Heart left ventricle (tissue), 16 donors: ENCODE measurements around the gene NBL1. TPM values are rescaled to one million over a fixed set of nuclear protein-coding genes. Genes with fewer than 3 reads are reported as not detected.

Experiments
- ATAC-seq, 4 donors: fragments of 200-7000 bp; cut with Tn5 transposase; one replicate each; pipeline ENCODE4 v1.9.1; 2020 to 2022; ENCODE audit warnings: moderate library complexity in 4 of 4, mild to moderate bottlenecking in 3 of 4, moderate number of reproducible peaks in 1 of 4
- DNase-seq, 5 donors: peaks; one replicate each; pipeline ENCODE4 v3.0.0-alpha.2; 2020
- H3K27ac ChIP-seq, 12 donors: fragments of 200-600 bp; sonication (generic) in 4 of 12; one replicate each; pipeline versions ENCODE4 v1.5.0 to v1.8.0; 2016 to 2022; ENCODE audit warnings: mild to moderate bottlenecking in 2 of 12
- H3K27me3 ChIP-seq, 9 donors: fragments of 200-600 bp; sonication (generic) in 2 of 9; one replicate each; pipeline versions ENCODE4 v1.5.1 to v1.8.0; 2016 to 2022; ENCODE audit warnings: mild to moderate bottlenecking in 3 of 9
- H3K36me3 ChIP-seq, 9 donors: fragments of 200-600 bp; sonication (generic) in 2 of 9; one replicate each; pipeline versions ENCODE4 v1.5.0 to v1.8.0; 2018 to 2022; ENCODE audit warnings: mild to moderate bottlenecking in 2 of 9
- H3K4me1 ChIP-seq, 12 donors: fragments of 200-600 bp; sonication (generic) in 4 of 12; one replicate each; pipeline versions ENCODE4 v1.5.0 to v1.8.0; 2016 to 2022; ENCODE audit warnings: mild to moderate bottlenecking in 3 of 12
- H3K4me3 ChIP-seq, 12 donors: fragments of 200-600 bp; sonication (generic) in 4 of 12; one replicate each; pipeline versions ENCODE4 v1.5.0 to v1.8.0; 2017 to 2022; ENCODE audit warnings: mild to moderate bottlenecking in 9 of 12, moderate library complexity in 4 of 12
- H3K9me3 ChIP-seq, 12 donors: fragments of 200-600 bp; sonication (generic) in 4 of 12; one replicate each; pipeline versions ENCODE4 v1.5.0 to v1.8.0; 2016 to 2022; ENCODE audit warnings: mild to moderate bottlenecking in 1 of 12
- POLR2A ChIP-seq, 2 donors: fragments of 450-650 bp; IDR thresholded peaks; one replicate each; pipeline ENCODE4 v1.6.1; 2017; ENCODE audit warnings: antibody characterized with exemption in 2 of 2, mild to moderate bottlenecking in 2 of 2, moderate library complexity in 2 of 2
- WGBS, 4 donors: extraction: QIAGEN DNeasy Blood & Tissue Kit in 2 of 4; methylation state at CpG; one replicate each; pipeline versions ENCODE4 v1.1.5 to v1.1.7; 2013 to 2018; 5-methylcytosine and 5-hydroxymethylcytosine counted together
- intact Hi-C, 10 donors: fragments of 100-400 bp; cut with DNase I; formaldehyde crosslinking; loops; one replicate each; pipeline versions ENCODE4 v1.11.1 to v1.14.2; 2022
- long read RNA-seq, 3 donors: library from polyadenylated mRNA; unstranded; transcript quantifications; one replicate each; pipeline ENCODE4 v2.0.0, GENCODE V29; 2020 to 2021
- polyA plus RNA-seq, 2 donors: library from polyadenylated mRNA; stranded (reverse); fragments of 200-250 nt; gene quantifications; one replicate each; pipeline ENCODE4 v1.2.3, GENCODE V29; 2013
- total RNA-seq, 9 donors: library from RNA; depleted of rRNA in 2 of 9; stranded (reverse); fragments of >200 nt in 2 of 9; fragmentation: NEBNext Ultra II Directional in 3 of 9; extraction: Animal tissue kit (Norgen Biotek cat#: 25700) in 3 of 9; gene quantifications; one replicate each; pipeline versions ENCODE4 v1.1.0 to v1.2.4, GENCODE V29; 2016 to 2023
- TF ChIP-seq, protein P1 (sequence below), 12 donors: fragments of 200-600 bp; sonication (generic) in 4 of 12; IDR thresholded peaks; one replicate each; pipeline versions ENCODE4 v1.5.0 to v1.8.0; 2018 to 2022; ENCODE audit warnings: antibody characterized with exemption in 12 of 12, mild to moderate bottlenecking in 5 of 12
- donor health status: ischemic (EF 13 %, LVEDD 7.1; RV severe dilation, severe dysfunction).
- donor health status: healthy with polysubstance abuse.
- donor health status: DM: no; HTN: yes; CAD: no.
- donor health status: DM: no; HTN: no; CAD: no.
- donor health status: ischemic (EF 25% LVEDD 6.9; RV normal size, moderate dysfunction).
- donor health status: ischemic (EF 25% LVEDD 5.7; RV mildly dilated, moderate dysfunction).
- donor health status: healthy.
- donor health status: DM: yes; HTN: yes; CAD: no.
- donor health status: ischemic (EF 35%, LVEDD 5.7; RV mildly dilated, moderate dysfunction).
- donor health status: nonischemic (EF 11% LVEDD 7.7; RV severe dilation, severe dysfunction).
- donor health status: DM: yes; HTN: yes; CAD: no.
- donor health status: PGD.
- donor health status: ischemic (EF 29% LVEDD 5.4; RV normal size, mild dysfunction).
- donor health status: nonischemic (EF 23%, LVEDD 6.1; RV moderate dilation, normal function).

Gene NBL1, protein sequence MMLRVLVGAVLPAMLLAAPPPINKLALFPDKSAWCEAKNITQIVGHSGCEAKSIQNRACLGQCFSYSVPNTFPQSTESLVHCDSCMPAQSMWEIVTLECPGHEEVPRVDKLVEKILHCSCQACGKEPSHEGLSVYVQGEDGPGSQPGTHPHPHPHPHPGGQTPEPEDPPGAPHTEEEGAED
- total RNA-seq (10 to 100 TPM; 19.3 to 61.4 (median 33.1) TPM), polyA plus RNA-seq (10 to 100 TPM; 31.2 to 40.0 TPM)
- long read RNA-seq, donor 1, transcript NBL1-202 (4 exons, 2,172 nt), result major isoform, 61 of 78 reads
- long read RNA-seq, donor 1, partial matches to known transcripts, result 0 of 78 reads
- long read RNA-seq, donor 1, other reads (novel, unspliced or antisense), result 17 of 78 reads
- long read RNA-seq, donor 2, partial matches to known transcripts, result 0 of 6 reads
- long read RNA-seq, donor 2, other reads (novel, unspliced or antisense), result 5 of 6 reads
- long read RNA-seq, donor 3, transcript NBL1-202 (4 exons, 2,172 nt), result major isoform, 36 of 45 reads
- long read RNA-seq, donor 3, partial matches to known transcripts, result 0 of 45 reads
- long read RNA-seq, donor 3, other reads (novel, unspliced or antisense), result 9 of 45 reads

DNA sequence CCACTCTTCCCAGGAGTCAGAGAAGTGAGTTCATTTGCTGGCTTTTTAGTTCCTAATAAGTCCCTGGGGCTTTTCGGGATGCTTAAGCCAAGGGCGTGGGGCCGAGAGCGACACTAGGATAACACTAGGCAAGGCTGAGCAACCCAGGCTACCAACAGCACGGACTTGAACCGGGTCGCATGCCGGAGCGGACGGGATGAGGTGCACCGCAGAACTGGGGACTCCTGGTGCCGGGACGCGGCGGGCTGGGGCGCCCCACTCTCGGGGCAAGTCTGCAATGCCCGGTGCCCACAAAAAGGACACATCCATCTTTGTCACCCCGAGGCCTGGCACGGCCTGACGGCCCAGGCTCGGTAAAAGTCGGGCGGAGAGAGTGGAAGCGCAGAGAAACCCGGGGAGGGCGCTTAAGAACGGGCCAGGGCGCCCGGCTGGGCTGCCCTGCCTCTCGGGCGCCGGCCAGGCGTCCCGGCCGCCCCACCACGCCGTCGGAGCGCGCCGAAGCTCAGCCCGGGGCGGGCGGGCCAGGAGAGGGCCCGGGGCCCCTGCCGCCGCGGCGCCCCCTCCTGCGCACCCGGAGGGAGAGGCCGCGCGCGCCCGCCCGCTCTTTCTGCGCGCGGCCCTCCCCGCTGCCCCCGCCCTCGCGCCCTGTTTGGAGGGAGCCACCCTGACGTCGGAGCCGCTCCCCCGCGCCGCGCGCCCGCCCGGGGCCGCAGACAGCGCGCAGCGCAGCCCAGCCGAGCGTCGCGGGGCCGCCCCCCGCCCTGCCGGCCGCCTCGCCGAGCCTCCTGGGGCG, at the start of gene NBL1:
Gene NBL1 (plus strand): TSS at position 710 of the 793 bp plus-strand sequence. CDS start 10,720 bp downstream, outside the sequence.
- intact Hi-C loops, result loop anchor here in 8 of 10 donors (2.0 to 10.0 kb wide), 10 partner anchors 36 to 159 kb away; partner anchors contain the start of gene CAPZB (in 2 of the 8)
- 1 to 3% (median 2%) methylated on average over 13 to 90 of the region's 90 CpGs for WGBS, 4 donors
- TF ChIP-seq, protein P1, sequence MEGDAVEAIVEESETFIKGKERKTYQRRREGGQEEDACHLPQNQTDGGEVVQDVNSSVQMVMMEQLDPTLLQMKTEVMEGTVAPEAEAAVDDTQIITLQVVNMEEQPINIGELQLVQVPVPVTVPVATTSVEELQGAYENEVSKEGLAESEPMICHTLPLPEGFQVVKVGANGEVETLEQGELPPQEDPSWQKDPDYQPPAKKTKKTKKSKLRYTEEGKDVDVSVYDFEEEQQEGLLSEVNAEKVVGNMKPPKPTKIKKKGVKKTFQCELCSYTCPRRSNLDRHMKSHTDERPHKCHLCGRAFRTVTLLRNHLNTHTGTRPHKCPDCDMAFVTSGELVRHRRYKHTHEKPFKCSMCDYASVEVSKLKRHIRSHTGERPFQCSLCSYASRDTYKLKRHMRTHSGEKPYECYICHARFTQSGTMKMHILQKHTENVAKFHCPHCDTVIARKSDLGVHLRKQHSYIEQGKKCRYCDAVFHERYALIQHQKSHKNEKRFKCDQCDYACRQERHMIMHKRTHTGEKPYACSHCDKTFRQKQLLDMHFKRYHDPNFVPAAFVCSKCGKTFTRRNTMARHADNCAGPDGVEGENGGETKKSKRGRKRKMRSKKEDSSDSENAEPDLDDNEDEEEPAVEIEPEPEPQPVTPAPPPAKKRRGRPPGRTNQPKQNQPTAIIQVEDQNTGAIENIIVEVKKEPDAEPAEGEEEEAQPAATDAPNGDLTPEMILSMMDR (IDR thresholded peaks at IDR 0.05), result peak in 1 of 12 donors; percentile 2
- no peak for TF ChIP-seq POLR2A (IDR thresholded peaks at IDR 0.05)
- Histone ChIP-seq H3K9me3 (no peaks in the 10 kb centered on the region), H3K27me3 (peaks cover 0 to 29% (median 0%) of the 10 kb centered on the region in 9 donors), H3K36me3 (no peaks in the 10 kb centered on the region), H3K4me1 (peaks cover 5 to 53% (median 31%) of the 10 kb centered on the region in 12 donors), H3K27ac (peak within 1 kb of the TSS; percentile 81 to 97 (median 92)), H3K4me3 (peak within 1 kb of the TSS; percentile 24 to 98 (median 81))
- ATAC-seq (peak; percentile 38 to 84 (median 78)), DNase-seq (peak; percentile 74 to 87 (median 86))

DNA sequence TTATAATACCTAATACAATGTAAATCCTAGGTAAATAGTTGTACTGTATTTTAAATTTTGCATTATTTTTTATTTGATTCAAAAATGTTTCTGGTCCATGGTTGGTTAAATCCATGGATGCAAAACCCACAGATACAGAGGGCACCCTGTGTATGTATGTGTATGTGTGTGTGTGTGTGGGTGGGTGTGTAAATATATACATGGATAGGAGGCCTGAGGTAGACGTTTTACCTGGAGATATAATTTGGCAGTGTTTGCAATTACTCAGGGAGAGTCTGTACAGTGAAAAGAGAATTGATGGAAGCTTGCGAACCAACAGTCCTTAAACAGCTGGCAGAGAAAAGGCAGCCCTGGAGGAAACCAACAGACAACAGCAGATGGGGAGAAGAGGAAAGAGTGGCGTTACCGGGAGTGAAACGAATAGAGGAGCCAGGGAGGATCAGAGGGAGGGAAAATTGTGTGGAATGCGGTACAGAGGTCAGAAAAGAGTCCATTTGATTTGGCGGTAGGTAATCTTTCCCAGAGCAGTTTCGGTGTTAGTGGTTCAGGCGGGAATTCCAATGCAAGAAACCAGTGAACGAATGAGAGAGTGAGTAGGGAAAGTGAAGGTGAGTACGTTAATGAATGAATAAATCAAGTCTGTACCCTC, 47.9 kb upstream of the NBL1 start:
- Histone ChIP-seq H3K36me3 (peaks cover 0 to 14% (median 4%) of the 10 kb centered on the region in 9 donors), H3K27me3 (no peaks in the 10 kb centered on the region), H3K9me3 (no peaks in the 10 kb centered on the region), H3K27ac (peak overlapping the region; percentile 91 to 98 (median 96)), H3K4me1 (peaks cover 0 to 46% (median 33%) of the 10 kb centered on the region in 12 donors), H3K4me3 (peak overlapping the region; percentile 63 to 95 (median 88))
- 3 to 6% (median 4%) methylated on average over 11 of the region's 11 CpGs for WGBS, 4 donors
- intact Hi-C loops, result loop anchor here in 9 of 10 donors (2.0 to 10.0 kb wide), 7 partner anchors 46 to 204 kb away; partner anchors contain the start of genes CAPZB (in 8 of the 9) and NBL1 (in 5 of the 9)
- peak in 1 of 5 donors; percentile 19 for DNase-seq
- TF ChIP-seq POLR2A (IDR thresholded peaks at IDR 0.05), result no peak
- TF ChIP-seq, protein P1 (IDR thresholded peaks at IDR 0.05), result no peak
- ATAC-seq, result peak; percentile 7 to 40 (median 37)

DNA sequence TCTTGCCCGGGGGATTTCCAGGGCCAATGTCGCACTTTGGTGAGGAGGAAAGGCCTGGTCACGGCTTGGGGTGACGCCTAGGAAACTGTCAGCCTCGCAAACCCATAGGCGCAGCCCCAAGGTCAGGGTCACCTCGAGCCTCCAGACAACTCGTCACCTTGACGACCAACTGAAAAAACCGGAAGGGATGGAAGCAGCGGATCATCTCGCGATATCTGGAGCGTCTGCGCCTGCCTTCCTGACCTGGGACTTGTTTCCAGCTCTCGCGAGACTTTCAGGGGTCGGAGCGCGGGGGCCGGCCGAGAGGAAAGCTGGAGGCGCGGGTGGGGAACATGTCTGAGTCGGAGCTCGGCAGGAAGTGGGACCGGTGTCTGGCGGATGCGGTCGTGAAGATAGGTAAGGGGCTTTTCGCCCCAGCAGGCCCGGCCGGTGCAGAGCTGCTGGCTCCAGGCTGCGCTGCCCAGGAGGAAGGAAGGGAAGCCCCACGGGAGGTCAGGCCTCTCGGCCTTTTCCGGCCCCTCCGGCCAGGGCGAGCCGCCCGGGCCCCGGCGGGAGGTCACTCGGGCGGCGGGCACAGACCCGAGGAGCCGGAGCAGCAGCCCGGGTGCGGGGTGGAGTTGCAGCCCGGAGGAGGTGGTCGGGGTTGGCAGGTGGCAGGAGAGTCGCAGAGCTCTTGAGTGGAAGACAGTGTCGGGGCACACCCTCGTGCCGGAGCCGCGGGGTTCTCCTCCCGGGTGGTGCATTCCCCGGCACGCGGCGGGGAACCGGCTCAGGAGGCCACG, 47.2 kb upstream of the NBL1 start:
- ATAC-seq, result peak; percentile 90 to 95 (median 94)
- H3K4me3 ChIP-seq, result peak overlapping the region; percentile 63 to 95 (median 88)
- no peaks in the 10 kb centered on the region for H3K27me3 ChIP-seq
- H3K4me1 ChIP-seq, result peaks cover 0 to 51% (median 35%) of the 10 kb centered on the region in 12 donors
- intact Hi-C loops, result loop anchor here in 9 of 10 donors (2.0 to 10.0 kb wide), 7 partner anchors 45 to 205 kb away; partner anchors contain the start of genes CAPZB (in 8 of the 9) and NBL1 (in 5 of the 9)
- TF ChIP-seq POLR2A (IDR thresholded peaks at IDR 0.05), result peak in 1 of 2 donors; percentile 74
- TF ChIP-seq, protein P1 (IDR thresholded peaks at IDR 0.05), result no peak
- peak; percentile 97 to 98 (median 98) for DNase-seq
- H3K27ac ChIP-seq, result peak overlapping the region; percentile 91 to 98 (median 96)
- WGBS, 4 donors, result 0% methylated on average over 56 to 65 of the region's 65 CpGs
- H3K9me3 ChIP-seq, result no peaks in the 10 kb centered on the region
- H3K36me3 ChIP-seq, result peaks cover 0 to 21% (median 6%) of the 10 kb centered on the region in 9 donors
